Thyroid gland (tissue), 4 donors: ENCODE data around the gene LGI4.

Experiments used
- CTCF ChIP-seq, 6 experiments: fragments of 200-600 bp in 3 of 6; fragments of 450-650 bp in 3 of 6; sonication (generic) in 3 of 6; IDR thresholded peaks; one replicate each; pipeline ENCODE4 v1.5.1; 2016 to 2019; ENCODE audit warnings: antibody characterized with exemption in 6 of 6, mild to moderate bottlenecking in 2 of 6, inconsistent platforms in 1 of 6, moderate library complexity in 1 of 6
- POLR2A ChIP-seq, 2 donors: fragments of 450-650 bp; IDR thresholded peaks; one replicate each; pipeline ENCODE4 v1.6.1; 2017; ENCODE audit warnings: antibody characterized with exemption in 2 of 2, mild to moderate bottlenecking in 2 of 2, moderate library complexity in 1 of 2

GRCh38 chr19:35167251-35168119 is 32.6 kb upstream of the LGI4 start:
- TF ChIP-seq CTCF (IDR thresholded peaks at IDR 0.05): no peak
- no peak for TF ChIP-seq POLR2A (IDR thresholded peaks at IDR 0.05)
